Omental fat pad (tissue), 4 donors: ENCODE measurements around the gene TMEM229A. TPM values are rescaled to one million over a fixed set of nuclear protein-coding genes. Genes with fewer than 3 reads are reported as not detected.
A peak's percentile ranks its signal among the peaks of the same experiment; 100 is the strongest.
"Not testable (repeated sequence)": the region's sequence is repeated elsewhere in the genome, so short reads cannot be mapped to it uniquely, and the experiment has no call there.

ENCODE experiments used
- ATAC-seq: fragments of 150-250 bp; one replicate; pipeline ENCODE4 v1.9.1; 2016; ENCODE audit warnings: mild to moderate bottlenecking, moderate library complexity; ENCODE audit not compliant: low FRiP score
- DNase-seq: peaks from one replicate; pipeline ENCODE4 v3.0.0-alpha.2; 2019; ENCODE audit warnings: low spot score
- CTCF ChIP-seq, 3 donors: fragments of 450-650 bp; IDR thresholded peaks; one replicate each; pipeline ENCODE4 v1.5.1; 2016 to 2017; ENCODE audit warnings: antibody characterized with exemption in 3 of 3, mild to moderate bottlenecking in 3 of 3, moderate library complexity in 2 of 3
- total RNA-seq, 4 donors: library from RNA; depleted of rRNA; stranded (reverse); fragments of >200 nt; gene quantifications; one replicate each; pipeline ENCODE4 v1.1.0, GENCODE V29; 2016

TMEM229A gene
- total RNA-seq, 4 donors from 2014 or later, result not detected

- no peak for TF ChIP-seq CTCF (IDR thresholded peaks at IDR 0.05)
- ATAC-seq, result peak; percentile 47
- no peak for DNase-seq
Observed at GRCh38 chr7:124033095-124033806, 384 bp upstream of the TMEM229A start.

GRCh38 chr7:124031919-124032318 is 948 bp downstream of the TMEM229A start:
- TF ChIP-seq CTCF (IDR thresholded peaks at IDR 0.05), result no peak
- no peak for ATAC-seq
- no peak for DNase-seq

- no peak for ATAC-seq
Observed at GRCh38 chr7:124031406-124031805, 1.5 kb downstream of the TMEM229A start.

GRCh38 chr7:124030964-124031363 is 1.9 kb downstream of the TMEM229A start:
- ATAC-seq, result no peak
- DNase-seq, result no peak

More at GRCh38 chr7:124031406-124031805, 1.5 kb downstream of the TMEM229A start:
- no peak for TF ChIP-seq CTCF (IDR thresholded peaks at IDR 0.05)
- no peak for DNase-seq

GRCh38 chr7:124029396-124030188 is 3.3 kb downstream of the TMEM229A start:
- DNase-seq, result no peak
- TF ChIP-seq CTCF (IDR thresholded peaks at IDR 0.05), result no peak
- ATAC-seq, result no peak

More at GRCh38 chr7:124030964-124031363, 1.9 kb downstream of the TMEM229A start:
- TF ChIP-seq CTCF (IDR thresholded peaks at IDR 0.05), result no peak

- ATAC-seq (no peak), DNase-seq (no peak)
Observed at GRCh38 chr7:124027236-124027635, 5.6 kb downstream of the TMEM229A start.

GRCh38 chr7:124024329-124024728 is 8.5 kb downstream of the TMEM229A start:
- not testable (repeated sequence) for DNase-seq, ATAC-seq

More at GRCh38 chr7:124027236-124027635, 5.6 kb downstream of the TMEM229A start:
- no peak for TF ChIP-seq CTCF (IDR thresholded peaks at IDR 0.05)
